22Rv1 (cell line): ENCODE data around the gene ESYT2.
A peak's percentile ranks its signal among the peaks of the same experiment; 100 is the strongest.

Source experiments
- H3K27ac ChIP-seq: fragments of 450-650 bp; 2 replicates; pipeline ENCODE4 v1.5.1; 2017
- CTCF ChIP-seq: fragments of 450-650 bp; IDR thresholded peaks from 2 replicates; pipeline ENCODE4 v1.5.1; 2017; ENCODE audit warnings: mild to moderate bottlenecking
- ZFX ChIP-seq: fragments of 450-650 bp; IDR thresholded peaks from 2 replicates; pipeline ENCODE4 v1.6.1; 2017; ENCODE audit warnings: antibody characterized with exemption, borderline replicate concordance

ESYT2 gene

GRCh38 chr7:158865977-158866376 is 36.7 kb upstream of the ESYT2 start:
- TF ChIP-seq ZFX = no peak
- TF ChIP-seq CTCF = no peak
- no peak overlapping the region for H3K27ac ChIP-seq

- no peak for TF ChIP-seq CTCF
- no peak for TF ChIP-seq ZFX
- no peak overlapping the region for H3K27ac ChIP-seq
Observed at GRCh38 chr7:158865462-158865922, 36.2 kb upstream of the ESYT2 start.

GRCh38 chr7:158864833-158865232 is 35.5 kb upstream of the ESYT2 start:
- no peak overlapping the region for H3K27ac ChIP-seq

GRCh38 chr7:158864507-158864820 is 35.2 kb upstream of the ESYT2 start:
- TF ChIP-seq ZFX = no peak
- TF ChIP-seq CTCF = no peak
- peak overlapping the region; percentile 46 for H3K27ac ChIP-seq

More at GRCh38 chr7:158864833-158865232, 35.5 kb upstream of the ESYT2 start:
- no peak for TF ChIP-seq ZFX
- TF ChIP-seq CTCF = no peak

- H3K27ac ChIP-seq = peak overlapping the region; percentile 46
- TF ChIP-seq ZFX = no peak
- no peak for TF ChIP-seq CTCF
Observed at GRCh38 chr7:158863611-158864506, 34.5 kb upstream of the ESYT2 start.

- peak overlapping the region; percentile 46 for H3K27ac ChIP-seq
Observed at GRCh38 chr7:158862985-158863610, 33.8 kb upstream of the ESYT2 start.

GRCh38 chr7:158861936-158862704 is 32.8 kb upstream of the ESYT2 start:
- no peak for TF ChIP-seq ZFX
- TF ChIP-seq CTCF = peak; percentile 16
- H3K27ac ChIP-seq = peak overlapping the region; percentile 46
